Left lobe of liver (tissue), 2 donors: ENCODE measurements around the gene FLNC. TPM values are rescaled to one million over a fixed set of nuclear protein-coding genes. Genes with fewer than 3 reads are reported as not detected.
A peak's percentile ranks its signal among the peaks of the same experiment; 100 is the strongest.

Source experiments
- ATAC-seq: fragments of 200-7000 bp; cut with Tn5 transposase; one replicate; pipeline ENCODE4 v1.9.1; 2020; ENCODE audit warnings: mild to moderate bottlenecking, moderate library complexity
- DNase-seq: peaks from one replicate; pipeline ENCODE4 v3.0.0-alpha.2; 2020; ENCODE audit warnings: low spot score
- total RNA-seq: library from RNA; stranded (reverse); gene quantifications from one replicate; pipeline ENCODE4 v1.2.1, GENCODE V29; 2021
- donor health status: DM: no; HTN: no; CAD: no; lungs with moderate emphysema.
- donor health status: DM: no; HTN: yes; CAD: no.

Gene FLNC
- total RNA-seq, 1 donor from 2014 or later: 0.55 TPM

GRCh38 chr7:128888039-128888755 is 58.0 kb downstream of the FLNC start:
- ATAC-seq (no peak), DNase-seq (no peak)

- no peak for ATAC-seq
- no peak for DNase-seq
Measured at GRCh38 chr7:128888756-128889095, 58.5 kb downstream of the FLNC start.

DNA sequence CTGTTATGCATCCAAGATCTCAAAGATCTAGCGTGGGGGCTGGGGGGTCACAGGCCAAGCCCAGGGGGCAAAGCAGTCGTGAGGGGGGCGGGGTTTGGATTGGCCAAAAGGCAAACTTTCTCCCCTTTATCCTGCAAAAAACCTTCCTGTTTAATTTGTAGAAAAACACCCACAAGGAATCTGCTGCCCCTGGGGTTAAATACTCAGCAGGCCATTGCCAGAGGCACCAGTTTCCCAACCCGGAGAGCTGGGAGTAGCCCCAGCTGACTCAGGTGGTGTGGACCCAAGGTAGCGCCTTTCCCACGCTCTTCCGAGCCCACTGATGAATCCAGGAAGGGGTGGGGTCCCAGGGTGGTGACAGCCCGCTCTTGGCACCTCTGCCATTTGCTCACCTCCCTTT is 58.9 kb downstream of the FLNC start:
- DNase-seq (no peak), ATAC-seq (no peak)

GRCh38 chr7:128890306-128891109 is 60.3 kb downstream of the FLNC start:
- ATAC-seq (peak; percentile 42), DNase-seq (no peak)

- DNase-seq (no peak), ATAC-seq (peak; percentile 52)
Measured at GRCh38 chr7:128891110-128891941, 61.1 kb downstream of the FLNC start.

- no peak for DNase-seq
Measured at GRCh38 chr7:128891942-128892269, 61.7 kb downstream of the FLNC start.

GRCh38 chr7:128892521-128893250 is 62.5 kb downstream of the FLNC start:
- no peak for ATAC-seq
- DNase-seq: no peak

More at GRCh38 chr7:128891942-128892269, 61.7 kb downstream of the FLNC start:
- ATAC-seq: no peak

- DNase-seq (no peak), ATAC-seq (peak; percentile 20)
Measured at GRCh38 chr7:128893251-128894100, 63.3 kb downstream of the FLNC start.

DNA sequence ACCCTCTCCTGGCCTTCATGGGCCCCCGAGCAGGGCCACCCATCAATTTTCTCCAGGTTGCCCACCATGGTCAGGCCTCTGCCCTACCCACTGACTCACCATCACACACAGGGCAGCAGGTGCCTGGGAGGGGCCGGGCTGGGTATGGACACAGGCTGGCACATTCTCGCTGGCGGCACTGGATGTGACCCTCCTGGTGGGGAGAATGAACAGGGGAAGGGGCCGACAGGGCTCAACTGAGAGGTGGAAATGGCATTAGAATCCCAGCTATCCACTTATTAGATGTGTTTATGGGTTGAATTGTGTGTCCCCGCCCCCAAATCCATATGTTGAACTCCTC is 63.9 kb downstream of the FLNC start:
- no peak for ATAC-seq
- no peak for DNase-seq

DNA sequence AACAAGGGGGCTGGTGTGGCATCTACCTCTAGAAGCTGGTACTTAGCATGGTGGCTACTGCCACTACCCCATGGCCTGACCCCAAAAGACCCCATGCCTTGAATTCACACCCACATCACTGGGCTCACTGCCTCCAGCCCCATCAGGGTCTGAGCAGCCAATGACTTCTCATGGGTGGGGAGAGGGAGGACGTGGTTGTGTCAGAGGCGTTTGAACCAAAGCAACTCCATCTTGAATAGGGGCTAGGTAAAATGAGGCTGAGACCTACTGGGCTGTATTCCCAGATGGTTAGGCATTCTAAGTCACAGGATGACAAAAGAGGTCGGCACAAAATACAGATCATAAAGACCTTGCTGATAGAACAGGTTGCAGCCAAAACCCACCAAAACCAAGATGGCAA is 65.1 kb downstream of the FLNC start:
- DNase-seq (no peak), ATAC-seq (no peak)

DNA sequence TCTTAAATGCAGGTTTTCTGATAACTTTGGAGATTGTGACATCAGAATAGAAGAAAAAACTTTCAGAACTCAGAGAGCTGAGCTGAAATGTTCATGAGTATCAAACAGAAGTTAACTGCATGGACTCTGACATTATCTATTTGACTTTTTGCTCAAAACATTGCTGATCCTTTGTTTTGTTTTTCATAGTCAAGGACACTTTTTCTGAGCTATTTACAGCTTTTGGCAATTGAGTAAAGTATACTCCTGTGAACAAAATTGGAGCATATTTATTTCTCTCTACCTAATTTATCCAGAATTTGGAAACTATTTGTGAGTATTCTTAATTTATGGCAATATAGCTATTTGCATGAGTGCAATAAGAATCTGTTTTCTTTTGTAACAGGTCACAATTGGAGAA is 69.2 kb downstream of the FLNC start:
- ATAC-seq: peak; percentile 45
- DNase-seq: no peak

GRCh38 chr7:128900237-128900636 is 70.0 kb downstream of the FLNC start:
- ATAC-seq (peak; percentile 61), DNase-seq (no peak)

- no peak for ATAC-seq
- DNase-seq: no peak
Measured at GRCh38 chr7:128902761-128903585, 72.8 kb downstream of the FLNC start.

- ATAC-seq: no peak
- DNase-seq: no peak
Measured at GRCh38 chr7:128903621-128904361, 73.6 kb downstream of the FLNC start.

GRCh38 chr7:128904381-128905197 is 74.4 kb downstream of the FLNC start:
- peak; percentile 78 for ATAC-seq
- no peak for DNase-seq

DNA sequence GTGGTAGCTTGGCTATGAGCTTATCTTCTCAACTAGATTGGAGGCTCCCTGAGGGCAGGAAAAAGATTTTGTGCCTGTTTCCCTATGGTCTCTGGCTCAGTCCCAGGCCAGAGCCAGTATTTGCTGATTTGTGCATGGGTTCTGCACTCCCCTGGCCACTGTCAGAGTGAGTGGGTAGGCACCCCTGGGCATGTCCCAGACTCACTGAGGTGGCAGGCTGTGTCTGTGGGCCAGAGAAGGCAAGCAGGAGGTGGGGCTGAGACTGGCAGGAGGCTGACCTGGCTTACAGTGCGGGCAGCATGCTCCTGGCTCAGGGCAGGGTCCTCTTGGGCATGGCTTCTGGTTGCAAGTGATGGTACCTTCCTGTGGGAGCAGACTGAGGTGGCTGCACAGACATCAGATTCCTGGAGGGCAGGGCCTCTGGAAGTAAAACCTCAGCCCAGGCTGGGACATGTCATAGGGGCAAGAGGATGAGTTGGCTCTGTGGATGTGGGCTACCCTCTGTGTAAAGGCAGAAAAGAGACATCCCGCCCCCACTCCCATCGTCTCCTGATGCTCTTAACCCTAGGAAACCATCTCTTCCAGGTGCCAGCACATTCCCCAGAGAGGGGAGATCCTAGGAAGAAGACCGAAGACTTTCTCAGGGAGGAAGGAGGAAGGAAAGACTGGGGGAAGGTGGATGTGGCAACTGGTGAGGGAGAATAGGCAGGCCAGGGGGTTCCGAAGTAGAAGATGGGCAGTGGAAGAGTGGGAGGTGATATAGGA is 76.0 kb downstream of the FLNC start:
- ATAC-seq (no peak), DNase-seq (no peak)
